22Rv1 (cell line): Measurements from ENCODE around the gene ASB15.

Source experiments
- ZFX ChIP-seq: fragments of 450-650 bp; IDR thresholded peaks from 2 replicates; pipeline ENCODE4 v1.6.1; 2017; ENCODE audit warnings: antibody characterized with exemption, borderline replicate concordance
- TF ChIP-seq, protein P1 (sequence below): fragments of 450-650 bp; IDR thresholded peaks from 2 replicates; pipeline ENCODE4 v1.5.1; 2017; ENCODE audit warnings: mild to moderate bottlenecking

DNA sequence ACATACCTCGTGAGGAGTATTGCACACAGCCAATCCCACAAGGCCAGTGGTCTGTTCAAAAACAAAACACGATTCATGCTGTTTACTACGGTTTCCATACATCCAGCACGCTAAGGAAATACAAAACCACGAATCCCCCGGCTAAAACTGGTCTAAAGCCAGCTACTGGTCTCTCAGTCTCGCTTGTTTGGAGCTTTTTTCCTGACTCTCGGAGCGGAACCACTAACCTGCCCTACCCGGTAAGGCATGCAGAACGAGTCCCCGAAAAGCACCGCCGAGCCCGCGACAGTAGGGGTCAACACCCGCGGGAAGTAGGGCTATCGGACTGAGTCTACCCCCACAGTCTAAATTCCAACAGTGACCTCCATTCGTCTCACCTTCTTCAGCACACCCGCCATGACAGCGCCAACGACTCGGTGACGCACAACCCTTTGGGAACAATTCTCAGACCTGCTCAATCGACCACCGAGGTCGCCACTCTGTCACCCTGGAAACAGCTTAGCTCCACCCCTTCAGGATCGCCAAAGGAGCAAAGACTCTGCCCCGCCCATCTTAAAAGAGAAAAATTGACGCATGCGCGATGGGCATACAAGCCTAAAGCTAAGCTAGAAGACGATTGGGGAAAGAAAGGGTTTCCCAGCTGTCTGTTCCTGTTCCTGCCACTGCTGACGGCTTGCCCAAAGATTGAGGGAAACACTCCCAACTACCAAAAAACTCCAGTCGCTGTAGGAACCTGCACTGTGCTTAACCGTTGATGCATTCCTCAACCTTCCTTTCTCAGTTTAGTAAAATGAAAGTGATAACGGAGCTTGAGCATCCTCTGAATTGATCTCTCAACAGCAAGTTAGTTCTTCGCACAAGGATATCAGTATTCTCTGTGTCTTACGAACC, 44.0 kb upstream of the ASB15 start, which contains the start of gene NDUFA5:
- TF ChIP-seq, protein P1, sequence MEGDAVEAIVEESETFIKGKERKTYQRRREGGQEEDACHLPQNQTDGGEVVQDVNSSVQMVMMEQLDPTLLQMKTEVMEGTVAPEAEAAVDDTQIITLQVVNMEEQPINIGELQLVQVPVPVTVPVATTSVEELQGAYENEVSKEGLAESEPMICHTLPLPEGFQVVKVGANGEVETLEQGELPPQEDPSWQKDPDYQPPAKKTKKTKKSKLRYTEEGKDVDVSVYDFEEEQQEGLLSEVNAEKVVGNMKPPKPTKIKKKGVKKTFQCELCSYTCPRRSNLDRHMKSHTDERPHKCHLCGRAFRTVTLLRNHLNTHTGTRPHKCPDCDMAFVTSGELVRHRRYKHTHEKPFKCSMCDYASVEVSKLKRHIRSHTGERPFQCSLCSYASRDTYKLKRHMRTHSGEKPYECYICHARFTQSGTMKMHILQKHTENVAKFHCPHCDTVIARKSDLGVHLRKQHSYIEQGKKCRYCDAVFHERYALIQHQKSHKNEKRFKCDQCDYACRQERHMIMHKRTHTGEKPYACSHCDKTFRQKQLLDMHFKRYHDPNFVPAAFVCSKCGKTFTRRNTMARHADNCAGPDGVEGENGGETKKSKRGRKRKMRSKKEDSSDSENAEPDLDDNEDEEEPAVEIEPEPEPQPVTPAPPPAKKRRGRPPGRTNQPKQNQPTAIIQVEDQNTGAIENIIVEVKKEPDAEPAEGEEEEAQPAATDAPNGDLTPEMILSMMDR = no peak
- TF ChIP-seq ZFX = no peak
